Daoy (cell line): ENCODE results near the gene MEST. TPM values are rescaled to one million over a fixed set of nuclear protein-coding genes. Genes with fewer than 3 reads are reported as not detected.
A peak's percentile ranks its signal among the peaks of the same experiment; 100 is the strongest.
"Not testable (repeated sequence)": the region's sequence is repeated elsewhere in the genome, so short reads cannot be mapped to it uniquely, and the experiment has no call there.

Experiments
- DNase-seq: peaks from one replicate; pipeline ENCODE4 v3.0.0-alpha.2; 2015; ENCODE audit warnings: low read depth
- total RNA-seq: library from RNA; depleted of rRNA; stranded (reverse); fragments of >200 nt; shearing (Covaris generic); gene quantifications from 2 replicates; pipeline ENCODE4 v1.2.3, GENCODE V29; 2014; rRNA removed

The MEST gene
- total RNA-seq = 566 and 568 TPM in 2 replicates

DNA sequence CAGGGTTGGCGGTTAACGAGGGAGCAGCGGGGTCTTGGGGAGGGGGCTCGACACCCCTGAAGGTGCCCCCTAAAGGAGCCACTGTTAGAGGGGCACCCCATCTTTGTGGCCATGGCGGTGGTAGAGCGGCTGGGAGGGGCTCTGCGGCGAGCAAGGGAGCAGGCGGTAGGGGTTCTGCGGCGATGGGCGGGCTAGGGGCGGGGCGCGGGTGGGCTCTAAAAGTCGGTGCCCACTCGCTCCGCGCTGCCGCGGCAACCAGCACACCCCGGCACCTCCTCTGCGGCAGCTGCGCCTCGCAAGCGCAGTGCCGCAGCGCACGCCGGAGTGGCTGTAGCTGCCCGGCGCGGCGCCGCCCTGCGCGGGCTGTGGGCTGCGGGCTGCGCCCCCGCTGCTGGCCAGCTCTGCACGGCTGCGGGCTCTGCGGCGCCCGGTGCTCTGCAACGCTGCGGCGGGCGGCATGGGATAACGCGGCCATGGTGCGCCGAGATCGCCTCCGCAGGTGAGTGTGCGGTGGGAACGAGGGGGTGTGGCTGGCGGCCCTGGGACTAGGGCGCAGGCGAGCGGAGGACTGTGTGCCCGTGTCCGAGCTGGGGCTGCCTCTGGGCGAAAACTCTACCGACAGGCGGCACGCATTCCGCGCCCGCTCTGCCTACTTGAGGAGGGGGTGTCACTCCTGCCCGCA is at the start of gene MEST:
Gene MEST (plus strand): TSS at position 245 of the 682 bp plus-strand sequence. CDS start 229 bp downstream, at position 474.
- DNase-seq = peak; percentile 91

DNA sequence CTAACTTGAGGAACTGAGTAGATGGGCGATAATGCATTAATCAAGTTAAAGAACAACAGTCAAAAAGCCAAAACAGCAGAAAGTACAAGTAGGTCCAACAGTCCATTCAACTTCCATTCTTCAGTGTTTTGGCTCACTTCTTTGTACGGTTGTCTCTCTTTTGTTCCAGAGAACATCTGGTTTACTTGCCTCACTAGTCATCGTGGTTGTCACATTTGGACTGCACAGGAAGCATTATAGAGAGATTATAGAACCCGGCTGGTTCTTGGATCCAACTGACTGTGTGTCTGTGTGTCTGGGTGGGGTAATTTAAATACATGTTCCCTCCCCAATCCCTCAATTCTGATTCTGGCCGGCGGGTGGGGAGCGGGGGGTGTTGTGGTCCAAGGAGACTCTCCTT is 49.3 kb upstream of the MEST start:
- no peak for DNase-seq

GRCh38 chr7:130444234-130444633 is 47.7 kb upstream of the MEST start:
- no peak for DNase-seq

GRCh38 chr7:130444751-130445407 is 47.0 kb upstream of the MEST start:
- DNase-seq = no peak

DNA sequence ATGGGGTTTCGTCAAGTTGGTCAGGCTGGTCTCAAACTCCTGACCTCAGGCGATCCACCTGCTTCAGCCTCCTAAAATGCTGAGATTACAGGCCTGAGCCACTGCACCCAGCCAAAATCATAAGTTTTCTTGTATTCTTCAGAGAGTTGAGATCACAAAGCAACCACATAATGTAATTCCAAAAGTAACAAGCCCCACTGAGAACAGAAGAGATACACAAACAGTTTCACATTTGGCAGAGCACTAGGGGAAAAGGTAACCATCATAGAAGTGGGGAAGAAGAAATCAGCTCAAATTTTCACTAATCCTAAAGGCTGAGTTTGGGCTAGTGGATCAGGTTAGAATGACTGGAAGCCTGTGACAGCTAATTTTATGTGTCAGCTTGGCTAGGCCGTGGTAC is 45.6 kb upstream of the MEST start:
- no peak for DNase-seq

- DNase-seq = not testable (repeated sequence)
Measured at GRCh38 chr7:130451344-130451743, 40.5 kb upstream of the MEST start.

DNA sequence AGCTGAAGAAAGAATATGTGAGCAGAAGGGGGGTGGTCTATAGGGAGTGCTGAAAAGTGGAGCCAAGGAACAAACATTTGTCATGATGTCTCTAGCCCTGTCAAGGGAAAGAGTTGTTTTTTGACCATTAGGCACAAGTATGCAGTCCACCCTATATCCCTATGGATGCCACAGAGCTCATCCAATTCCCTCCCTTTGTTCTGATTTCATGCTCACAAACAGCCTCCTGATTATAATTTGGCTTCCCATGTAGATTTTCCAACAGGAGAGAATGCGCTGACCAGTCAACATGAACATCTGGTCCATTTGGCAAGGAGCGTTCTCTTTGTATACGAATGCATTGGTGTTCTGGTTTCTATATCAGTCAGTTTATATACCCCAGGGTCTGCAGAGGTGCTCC is 38.9 kb upstream of the MEST start:
- DNase-seq = no peak

GRCh38 chr7:130454959-130455358 is 36.9 kb upstream of the MEST start:
- peak; percentile 21 for DNase-seq

GRCh38 chr7:130458257-130458656 is 33.6 kb upstream of the MEST start:
- no peak for DNase-seq

DNA sequence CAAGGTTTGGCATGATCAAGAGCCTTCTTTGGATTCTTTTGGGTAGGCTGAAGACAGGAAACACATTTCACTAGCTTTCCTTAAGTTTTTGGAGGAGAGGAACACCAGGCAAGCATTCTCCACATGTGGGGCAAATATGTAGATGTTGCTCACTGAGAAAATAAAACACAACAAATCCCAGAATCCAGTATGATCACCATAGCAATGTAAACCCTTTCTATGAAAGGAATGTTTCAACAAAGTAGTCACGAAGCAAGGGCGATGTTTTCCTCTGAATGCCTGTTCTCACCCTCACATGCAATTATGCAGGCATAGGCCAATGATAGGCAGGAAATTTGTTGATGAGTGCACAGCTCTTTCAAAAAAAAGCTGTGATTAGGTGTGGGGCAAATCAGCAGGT is 30.6 kb upstream of the MEST start:
- no peak for DNase-seq

DNA sequence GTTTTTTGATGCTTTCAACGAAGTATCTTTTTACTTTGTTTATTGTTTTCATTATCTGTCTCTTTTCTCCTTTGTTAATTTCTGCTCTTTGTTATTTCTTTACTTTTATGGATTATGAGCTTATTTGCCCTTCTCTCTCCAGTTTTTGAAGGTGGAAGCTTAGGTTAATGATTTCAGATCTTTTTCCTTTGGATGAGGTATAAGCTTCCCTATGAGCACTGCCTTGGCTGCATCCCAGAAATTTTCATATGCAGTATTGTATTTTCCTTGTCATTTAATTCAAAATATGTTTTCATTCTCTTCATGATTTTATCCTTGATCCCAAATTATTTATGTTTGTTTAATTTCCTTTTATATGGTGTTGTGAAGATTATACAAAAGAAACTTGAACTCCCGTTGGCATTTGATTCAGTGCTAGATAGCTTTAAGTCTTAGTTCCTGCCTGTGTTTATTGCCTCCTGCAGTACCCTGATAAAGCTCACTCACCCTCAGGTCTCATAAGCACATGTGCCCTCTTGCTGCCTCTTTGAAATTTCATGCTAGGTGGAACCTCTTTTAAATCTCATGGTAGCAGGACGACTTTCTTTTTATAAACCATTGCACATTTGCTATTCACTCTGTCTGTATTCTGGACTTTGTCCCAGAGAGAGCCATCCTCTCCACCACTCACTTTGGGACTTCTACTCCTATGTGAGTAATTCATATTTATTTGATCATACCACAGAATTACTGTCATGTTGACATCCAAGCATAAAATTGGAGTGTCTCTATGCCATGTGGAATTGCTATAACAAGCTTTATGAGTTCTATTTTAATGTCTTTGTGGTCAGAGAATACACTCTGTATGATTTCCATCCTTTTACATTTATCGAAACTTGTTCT is 28.1 kb upstream of the MEST start:
- DNase-seq = no peak

DNA sequence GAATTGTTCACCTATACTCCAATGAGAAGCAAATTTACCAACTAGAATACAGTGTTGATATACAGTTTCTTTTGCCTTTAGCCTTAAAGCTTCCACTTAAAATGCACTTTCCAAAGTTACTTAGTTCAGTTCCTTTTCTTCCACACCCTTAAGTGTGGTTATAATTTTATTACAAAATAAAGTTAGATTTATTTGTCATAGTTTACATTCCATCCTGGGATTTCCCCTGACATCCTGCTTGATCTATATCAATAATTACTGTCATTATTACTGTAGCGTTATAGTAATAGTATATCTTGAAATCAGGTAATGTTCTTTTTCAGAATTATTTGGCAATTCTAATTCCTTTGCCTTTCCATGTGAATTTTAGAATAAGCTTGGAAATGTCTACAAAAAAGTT is 23.3 kb upstream of the MEST start:
- no peak for DNase-seq

GRCh38 chr7:130471974-130472373 is 19.9 kb upstream of the MEST start:
- DNase-seq = no peak

- no peak for DNase-seq
Measured at GRCh38 chr7:130473289-130473688, 18.6 kb upstream of the MEST start.

DNA sequence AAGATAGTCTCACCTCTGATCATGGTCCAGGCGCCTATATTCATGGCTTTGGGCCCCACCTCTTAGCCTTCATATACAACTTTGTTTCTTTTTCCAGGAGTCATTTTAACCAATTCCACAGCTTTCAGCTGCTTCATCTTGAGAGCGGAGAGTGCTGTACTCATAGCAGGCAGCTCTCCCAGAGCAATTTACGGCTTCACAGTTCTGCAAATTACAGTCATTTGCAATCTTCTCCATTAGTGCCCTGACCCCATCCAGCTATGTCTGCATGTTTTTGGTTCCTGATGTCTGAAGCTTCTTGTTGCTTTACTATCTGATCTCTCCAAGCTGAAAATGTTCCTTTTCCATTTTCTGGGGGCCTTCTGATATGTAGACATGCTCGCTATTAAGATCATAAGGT is 18.0 kb upstream of the MEST start:
- DNase-seq = no peak

- no peak for DNase-seq
Measured at GRCh38 chr7:130475776-130476175, 16.1 kb upstream of the MEST start.

DNA sequence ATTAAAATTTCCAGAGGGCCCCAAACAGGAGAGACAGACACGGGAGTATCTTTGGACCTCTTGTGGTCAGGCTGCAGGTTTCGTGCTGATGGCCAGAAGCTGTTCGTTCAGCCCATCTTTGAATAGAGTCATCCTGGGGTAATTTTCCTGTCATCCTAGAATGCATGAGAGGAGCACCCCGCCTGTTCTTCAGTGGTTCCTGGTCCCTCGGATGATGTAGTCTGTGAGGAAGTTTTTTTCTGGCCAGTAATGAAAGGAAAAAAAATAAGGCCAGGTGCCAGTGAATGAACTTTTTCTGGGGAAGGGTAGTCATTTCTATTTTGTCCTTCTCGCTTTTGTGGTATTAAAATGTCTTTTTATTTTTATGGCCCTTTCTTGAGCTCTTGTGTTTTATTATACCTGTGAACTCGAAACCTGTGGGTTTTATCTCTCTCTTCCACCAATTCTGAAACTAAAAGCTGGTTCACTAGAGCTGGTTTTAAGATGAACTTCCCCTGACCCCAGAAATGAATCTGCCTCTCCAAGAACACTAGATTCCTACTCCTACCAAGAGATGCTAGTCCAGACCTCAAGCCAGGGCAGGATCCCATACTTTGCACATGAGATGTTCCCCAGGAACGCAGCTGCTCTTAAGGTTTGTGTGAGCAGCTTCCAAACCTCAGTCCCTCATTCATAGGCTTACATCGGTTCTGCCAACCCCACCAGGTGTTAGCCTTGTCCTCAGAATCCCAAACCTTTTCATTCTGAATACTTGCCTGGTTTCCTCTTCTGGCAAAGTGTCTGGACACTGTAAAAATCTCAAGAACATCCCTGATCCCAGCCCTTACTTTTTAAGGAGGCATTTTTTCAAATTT is 15.4 kb upstream of the MEST start:
- no peak for DNase-seq

DNA sequence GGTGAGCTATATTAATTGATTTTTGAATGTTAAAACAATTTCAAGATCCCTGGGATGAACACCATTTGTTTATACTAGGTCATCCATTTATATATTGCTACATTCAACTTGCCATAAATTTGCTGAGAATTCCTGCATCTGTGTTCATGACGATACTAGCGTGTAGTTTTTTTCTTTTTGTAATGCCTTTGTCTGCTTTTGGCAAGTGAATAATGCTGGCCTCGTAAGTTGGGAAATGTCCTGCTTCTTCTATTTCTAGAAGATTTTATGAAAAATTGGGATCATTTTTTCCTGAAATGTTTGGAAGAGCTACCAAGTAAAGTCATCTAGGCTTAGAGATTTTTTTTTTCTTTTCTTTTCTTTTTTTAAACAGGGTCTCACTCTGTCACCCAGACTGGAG is 12.9 kb upstream of the MEST start:
- no peak for DNase-seq

GRCh38 chr7:130479716-130480400 is 12.0 kb upstream of the MEST start:
- DNase-seq = no peak

DNA sequence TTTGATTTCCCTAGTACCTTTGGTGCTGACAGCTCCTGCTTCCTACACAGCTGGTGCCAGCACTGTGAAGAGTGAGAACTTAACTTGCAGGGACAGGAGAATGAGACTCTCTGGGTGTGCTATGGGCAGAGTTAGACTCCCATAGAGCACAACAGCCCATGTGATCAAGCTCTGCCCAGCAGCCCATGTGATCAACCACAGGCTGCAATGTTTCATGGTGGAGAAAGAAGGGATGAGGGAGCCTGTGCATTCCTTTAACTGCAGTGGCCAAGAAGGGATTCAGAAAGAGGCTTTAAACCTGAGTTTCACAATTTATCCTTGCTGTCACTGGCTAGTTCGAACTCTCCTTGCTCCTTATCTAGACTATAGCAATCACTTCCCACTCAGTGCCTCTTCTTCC is 10.0 kb upstream of the MEST start:
- DNase-seq = no peak

GRCh38 chr7:130483031-130483430 is 8.9 kb upstream of the MEST start:
- no peak for DNase-seq
